Ishikawa (cell line): ENCODE results near the gene CYP39A1.

Experiments used
- EP300 ChIP-seq: IDR thresholded peaks from 2 replicates; pipeline ENCODE4 v1.6.1; 2012; ENCODE audit warnings: borderline replicate concordance
- TEAD4 ChIP-seq: IDR thresholded peaks from 2 replicates; pipeline ENCODE4 v1.6.1; 2012
- YY1 ChIP-seq: IDR thresholded peaks from 2 replicates; pipeline ENCODE4 v1.6.1; 2012; ENCODE audit warnings: low read depth
- ZBTB7A ChIP-seq: IDR thresholded peaks from 2 replicates; pipeline ENCODE4 v1.6.1; 2012; ENCODE audit warnings: low read depth
- TF ChIP-seq, protein P1 (sequence below): IDR thresholded peaks from 2 replicates; pipeline ENCODE4 v1.6.1; 2012; ENCODE audit warnings: low read depth, mild to moderate bottlenecking

DNA sequence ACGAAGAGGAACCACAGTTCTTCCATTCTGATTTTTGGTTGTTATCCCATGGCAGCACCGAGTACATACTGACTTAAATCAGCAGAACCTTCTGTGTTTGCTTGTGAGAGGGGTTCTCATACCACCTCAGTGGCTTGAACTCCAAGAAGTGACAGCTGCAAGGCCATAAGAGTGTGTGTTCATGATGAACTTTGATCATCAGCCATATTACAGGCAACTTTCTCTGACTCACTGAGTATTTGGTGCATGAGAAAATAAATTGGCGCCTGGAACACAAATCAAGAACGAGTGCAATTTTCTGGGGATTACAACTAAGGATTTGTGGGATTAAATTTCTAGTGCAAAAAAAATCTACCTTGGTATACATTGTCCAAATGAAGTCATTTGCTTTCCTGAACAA, 68.9 kb downstream of the CYP39A1 start:
- TF ChIP-seq, protein P1, sequence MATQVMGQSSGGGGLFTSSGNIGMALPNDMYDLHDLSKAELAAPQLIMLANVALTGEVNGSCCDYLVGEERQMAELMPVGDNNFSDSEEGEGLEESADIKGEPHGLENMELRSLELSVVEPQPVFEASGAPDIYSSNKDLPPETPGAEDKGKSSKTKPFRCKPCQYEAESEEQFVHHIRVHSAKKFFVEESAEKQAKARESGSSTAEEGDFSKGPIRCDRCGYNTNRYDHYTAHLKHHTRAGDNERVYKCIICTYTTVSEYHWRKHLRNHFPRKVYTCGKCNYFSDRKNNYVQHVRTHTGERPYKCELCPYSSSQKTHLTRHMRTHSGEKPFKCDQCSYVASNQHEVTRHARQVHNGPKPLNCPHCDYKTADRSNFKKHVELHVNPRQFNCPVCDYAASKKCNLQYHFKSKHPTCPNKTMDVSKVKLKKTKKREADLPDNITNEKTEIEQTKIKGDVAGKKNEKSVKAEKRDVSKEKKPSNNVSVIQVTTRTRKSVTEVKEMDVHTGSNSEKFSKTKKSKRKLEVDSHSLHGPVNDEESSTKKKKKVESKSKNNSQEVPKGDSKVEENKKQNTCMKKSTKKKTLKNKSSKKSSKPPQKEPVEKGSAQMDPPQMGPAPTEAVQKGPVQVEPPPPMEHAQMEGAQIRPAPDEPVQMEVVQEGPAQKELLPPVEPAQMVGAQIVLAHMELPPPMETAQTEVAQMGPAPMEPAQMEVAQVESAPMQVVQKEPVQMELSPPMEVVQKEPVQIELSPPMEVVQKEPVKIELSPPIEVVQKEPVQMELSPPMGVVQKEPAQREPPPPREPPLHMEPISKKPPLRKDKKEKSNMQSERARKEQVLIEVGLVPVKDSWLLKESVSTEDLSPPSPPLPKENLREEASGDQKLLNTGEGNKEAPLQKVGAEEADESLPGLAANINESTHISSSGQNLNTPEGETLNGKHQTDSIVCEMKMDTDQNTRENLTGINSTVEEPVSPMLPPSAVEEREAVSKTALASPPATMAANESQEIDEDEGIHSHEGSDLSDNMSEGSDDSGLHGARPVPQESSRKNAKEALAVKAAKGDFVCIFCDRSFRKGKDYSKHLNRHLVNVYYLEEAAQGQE: no peak
- TF ChIP-seq YY1 (no peak), TEAD4 (no peak), ZBTB7A (no peak), EP300 (no peak)
